HepG2 (cell line): Measurements from ENCODE around the gene TRIM72. TPM values are rescaled to one million over a fixed set of nuclear protein-coding genes. Genes with fewer than 3 reads are reported as not detected.
A peak's percentile ranks its signal among the peaks of the same experiment; 100 is the strongest.

Source experiments
- HCFC1 ChIP-seq: fragments of 150-350 bp; IDR thresholded peaks from 2 replicates; pipeline ENCODE4 v1.6.1; 2014; ENCODE audit warnings: low read depth, low read length
- HNRNPH1 ChIP-seq: fragments of 200-400 bp; formaldehyde crosslinking; optimal IDR thresholded peaks from 2 replicates; pipeline ENCODE3; 2017; ENCODE audit warnings: mild to moderate bottlenecking, low read depth, low read length
- KDM5B ChIP-seq: sonication (generic); formaldehyde crosslinking; IDR thresholded peaks from 2 replicates; pipeline ENCODE4 v1.4.0; 2020; ENCODE audit warnings: missing genetic modification reagents, mild to moderate bottlenecking, borderline replicate concordance
- MAF1 ChIP-seq: sonication (generic); formaldehyde crosslinking; IDR thresholded peaks from 2 replicates; pipeline ENCODE4 v1.5.0; 2020; ENCODE audit warnings: missing genetic modification reagents, borderline replicate concordance
- MED1 ChIP-seq: sonication (generic); formaldehyde crosslinking; IDR thresholded peaks from 2 replicates; pipeline ENCODE4 v1.4.0; 2020; ENCODE audit warnings: missing genetic modification reagents
- NR2F2 ChIP-seq: IDR thresholded peaks from 2 replicates; pipeline ENCODE4 v1.6.1; 2012; ENCODE audit warnings: low read depth, inconsistent platforms, borderline replicate concordance
- POLR2A ChIP-seq, 2 experiments: IDR thresholded peaks; 2 replicates each; pipeline ENCODE4 v1.6.1; 2011; ENCODE audit warnings: low read depth in 2 of 2, low read length in 2 of 2, mild to moderate bottlenecking in 1 of 2, moderate library complexity in 1 of 2; ENCODE audit not compliant: insufficient read depth in 1 of 2
- POLR2AphosphoS2 ChIP-seq: IDR thresholded peaks from 2 replicates; pipeline ENCODE4 v1.6.1; 2011; ENCODE audit warnings: low read depth, low read length, improper control_type of control experiment
- RBM22 ChIP-seq: fragments of 200-400 bp; formaldehyde crosslinking; optimal IDR thresholded peaks from 2 replicates; pipeline ENCODE3; 2017; ENCODE audit warnings: mild to moderate bottlenecking, low read length, moderate library complexity
- ZC3H13 ChIP-seq: sonication (generic); formaldehyde crosslinking; IDR thresholded peaks from 2 replicates; pipeline ENCODE4 v1.8.1; 2023; ENCODE audit warnings: mild to moderate bottlenecking, missing genetic modification reagents, moderate library complexity
- ZFP91 ChIP-seq: sonication (generic); formaldehyde crosslinking; IDR thresholded peaks from 2 replicates; pipeline ENCODE4 v1.9.0; 2022; ENCODE audit warnings: missing genetic modification reagents, mild to moderate bottlenecking, borderline replicate concordance
- ZFX ChIP-seq: sonication (generic); formaldehyde crosslinking; IDR thresholded peaks from 2 replicates; pipeline ENCODE4 v1.4.0; 2020; ENCODE audit warnings: mild to moderate bottlenecking, low read depth, missing genetic modification reagents, moderate library complexity
- ZNF263 ChIP-seq: sonication (generic); formaldehyde crosslinking; IDR thresholded peaks from 2 replicates; pipeline ENCODE4 v1.4.0; 2020; ENCODE audit warnings: missing genetic modification reagents
- ZNF691 ChIP-seq: sonication (generic); formaldehyde crosslinking; IDR thresholded peaks from 2 replicates; pipeline ENCODE4 v1.4.0; 2020; ENCODE audit warnings: missing genetic modification reagents, low read depth, mild to moderate bottlenecking, borderline replicate concordance
- polyA plus RNA-seq, 8 experiments: library from polyadenylated mRNA; depleted of rRNA in 3 of 8; stranded (reverse) in 7 of 8; unstranded in 1 of 8; fragments of >200 nt; fragmentation: Illumina TruSeq in 4 of 8; extraction: Trizol in 4 of 8; gene quantifications; 2 replicates each; pipeline versions ENCODE4 v1.2.1 to v1.2.3, GENCODE V29; 2011 to 2016; ENCODE audit warnings: low read depth in 4 of 8, missing spikeins in 1 of 8, mixed read lengths in 1 of 8; ENCODE audit not compliant: insufficient read depth in 1 of 8
- total RNA-seq, 5 experiments: library from RNA; depleted of rRNA; stranded (reverse); fragments of >200 nt; fragmentation: Illumina TruSeq; extraction: Trizol; gene quantifications; 2 replicates each; pipeline ENCODE4 v1.2.3, GENCODE V29; 2016; ENCODE audit warnings: low read depth in 1 of 5
- TF ChIP-seq, protein P1 (sequence below): sonication (generic); formaldehyde crosslinking; IDR thresholded peaks from 2 replicates; pipeline ENCODE4 v1.5.0; 2020; ENCODE audit warnings: mild to moderate bottlenecking, missing genetic modification reagents
- TF ChIP-seq, protein P2 (sequence below): sonication (generic); formaldehyde crosslinking; IDR thresholded peaks from 2 replicates; pipeline ENCODE4 v1.5.0; 2020; ENCODE audit warnings: mild to moderate bottlenecking, missing genetic modification reagents, moderate library complexity

Gene TRIM72
- total and polyA plus RNA-seq, 2 of the 13 experiments (the other 11 are each of a cell fraction or from before 2014, with no cell fraction given): not detected

- TF ChIP-seq POLR2AphosphoS2 (peak; percentile 9; the same call in 1 of the 2 replicates), ZFP91 (CRISPR knock-in tag) (no peak), KDM5B (CRISPR knock-in tag) (no peak), ZFX (CRISPR knock-in tag) (no peak; the same call in 1 of the 2 replicates), ZNF691 (CRISPR knock-in tag) (peak; percentile 33; the same call in 1 of the 2 replicates), NR2F2 (peak; percentile 31; the same call in 1 of the 2 replicates), MED1 (CRISPR knock-in tag) (no peak), ZC3H13 (0 out of 2 replicates have a peak, but pooled peaks have one; percentile 24), POLR2A (IDR thresholded peaks at IDR 0.05; ENCODE audit: insufficient read depth in 1 of 2, low read depth in 2 of 2, low read length in 2 of 2) (peak; percentile 14 to 33; a peak in 3 of 4 replicates), RBM22 (peak; percentile 5), HCFC1 (no peak), MAF1 (CRISPR knock-in tag) (no peak), ZNF263 (CRISPR knock-in tag) (peak; percentile 99), HNRNPH1 (peak; percentile 14)
- TF ChIP-seq, protein P1, sequence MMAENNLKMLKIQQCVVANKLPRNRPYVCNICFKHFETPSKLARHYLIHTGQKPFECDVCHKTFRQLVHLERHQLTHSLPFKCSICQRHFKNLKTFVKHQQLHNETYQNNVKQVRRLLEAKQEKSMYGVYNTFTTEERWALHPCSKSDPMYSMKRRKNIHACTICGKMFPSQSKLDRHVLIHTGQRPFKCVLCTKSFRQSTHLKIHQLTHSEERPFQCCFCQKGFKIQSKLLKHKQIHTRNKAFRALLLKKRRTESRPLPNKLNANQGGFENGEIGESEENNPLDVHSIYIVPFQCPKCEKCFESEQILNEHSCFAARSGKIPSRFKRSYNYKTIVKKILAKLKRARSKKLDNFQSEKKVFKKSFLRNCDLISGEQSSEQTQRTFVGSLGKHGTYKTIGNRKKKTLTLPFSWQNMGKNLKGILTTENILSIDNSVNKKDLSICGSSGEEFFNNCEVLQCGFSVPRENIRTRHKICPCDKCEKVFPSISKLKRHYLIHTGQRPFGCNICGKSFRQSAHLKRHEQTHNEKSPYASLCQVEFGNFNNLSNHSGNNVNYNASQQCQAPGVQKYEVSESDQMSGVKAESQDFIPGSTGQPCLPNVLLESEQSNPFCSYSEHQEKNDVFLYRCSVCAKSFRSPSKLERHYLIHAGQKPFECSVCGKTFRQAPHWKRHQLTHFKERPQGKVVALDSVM (CRISPR knock-in tag): no peak
- TF ChIP-seq, protein P2, sequence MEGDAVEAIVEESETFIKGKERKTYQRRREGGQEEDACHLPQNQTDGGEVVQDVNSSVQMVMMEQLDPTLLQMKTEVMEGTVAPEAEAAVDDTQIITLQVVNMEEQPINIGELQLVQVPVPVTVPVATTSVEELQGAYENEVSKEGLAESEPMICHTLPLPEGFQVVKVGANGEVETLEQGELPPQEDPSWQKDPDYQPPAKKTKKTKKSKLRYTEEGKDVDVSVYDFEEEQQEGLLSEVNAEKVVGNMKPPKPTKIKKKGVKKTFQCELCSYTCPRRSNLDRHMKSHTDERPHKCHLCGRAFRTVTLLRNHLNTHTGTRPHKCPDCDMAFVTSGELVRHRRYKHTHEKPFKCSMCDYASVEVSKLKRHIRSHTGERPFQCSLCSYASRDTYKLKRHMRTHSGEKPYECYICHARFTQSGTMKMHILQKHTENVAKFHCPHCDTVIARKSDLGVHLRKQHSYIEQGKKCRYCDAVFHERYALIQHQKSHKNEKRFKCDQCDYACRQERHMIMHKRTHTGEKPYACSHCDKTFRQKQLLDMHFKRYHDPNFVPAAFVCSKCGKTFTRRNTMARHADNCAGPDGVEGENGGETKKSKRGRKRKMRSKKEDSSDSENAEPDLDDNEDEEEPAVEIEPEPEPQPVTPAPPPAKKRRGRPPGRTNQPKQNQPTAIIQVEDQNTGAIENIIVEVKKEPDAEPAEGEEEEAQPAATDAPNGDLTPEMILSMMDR: no peak
Measured at GRCh38 chr16:31200821-31201568, 12.9 kb upstream of the TRIM72 start (continued).
